H9 (cell line): Measurements from ENCODE around the gene ASGR2. TPM values are rescaled to one million over a fixed set of nuclear protein-coding genes. Genes with fewer than 3 reads are reported as not detected.

Experiments used
- DNase-seq: peaks from one replicate; pipeline ENCODE4 v3.0.0-alpha.2; 2017
- H2AFZ ChIP-seq: one replicate; pipeline ENCODE4 v1.6.1; 2013; ENCODE audit warnings: mild to moderate bottlenecking, low read length, control low read depth, moderate library complexity
- H2AK5ac ChIP-seq: 2 replicates; pipeline ENCODE4 v1.6.1; 2013; ENCODE audit warnings: low read length, control low read depth, mixed read lengths; ENCODE audit not compliant: insufficient read length
- H2BK120ac ChIP-seq: one replicate; pipeline ENCODE4 v1.6.1; 2013; ENCODE audit warnings: low read depth, mild to moderate bottlenecking, low read length, control low read depth, inconsistent platforms; ENCODE audit not compliant: poor library complexity, severe bottlenecking
- H2BK12ac ChIP-seq: 2 replicates; pipeline ENCODE4 v1.6.1; 2013; ENCODE audit warnings: low read length, control low read depth, mixed read lengths, low read depth; ENCODE audit not compliant: insufficient read length
- H2BK15ac ChIP-seq: 2 replicates; pipeline ENCODE4 v1.6.1; 2013; ENCODE audit warnings: low read depth, low read length, control low read depth
- H2BK20ac ChIP-seq: one replicate; pipeline ENCODE4 v1.6.1; 2013; ENCODE audit warnings: low read depth, mild to moderate bottlenecking, low read length, control low read depth, inconsistent platforms; ENCODE audit not compliant: poor library complexity, severe bottlenecking
- H2BK5ac ChIP-seq: 2 replicates; pipeline ENCODE4 v1.6.1; 2013; ENCODE audit warnings: low read length, control low read depth, mixed read lengths; ENCODE audit not compliant: insufficient read length
- H3K14ac ChIP-seq: 2 replicates; pipeline ENCODE4 v1.6.1; 2013; ENCODE audit warnings: low read length, control low read depth; ENCODE audit not compliant: insufficient read depth
- H3K18ac ChIP-seq: 2 replicates; pipeline ENCODE4 v1.6.1; 2013; ENCODE audit warnings: low read depth, mild to moderate bottlenecking, mixed read lengths, low read length, control low read depth; ENCODE audit not compliant: insufficient read length
- H3K23ac ChIP-seq: 2 replicates; pipeline ENCODE4 v1.6.1; 2013; ENCODE audit warnings: low read length, control low read depth, mixed read lengths, low read depth; ENCODE audit not compliant: insufficient read length
- H3K23me2 ChIP-seq: 2 replicates; pipeline ENCODE4 v1.6.1; 2013; ENCODE audit warnings: low read depth, mild to moderate bottlenecking, mixed read lengths, low read length, control low read depth; ENCODE audit not compliant: insufficient read length, poor library complexity, severe bottlenecking
- H3K27ac ChIP-seq: 2 replicates; pipeline ENCODE4 v1.5.1; 2013; ENCODE audit warnings: low read length, control low read depth, mixed read lengths, low read depth; ENCODE audit not compliant: insufficient read length
- H3K27me3 ChIP-seq: 2 replicates; pipeline ENCODE4 v1.6.1; 2013; ENCODE audit warnings: low read length, control low read depth, inconsistent platforms; ENCODE audit not compliant: insufficient read depth
- H3K4ac ChIP-seq: 2 replicates; pipeline ENCODE4 v1.6.1; 2013; ENCODE audit warnings: low read depth, mild to moderate bottlenecking, control low read depth, inconsistent platforms, low read length, moderate library complexity
- H3K4me1 ChIP-seq: 2 replicates; pipeline ENCODE4 v1.6.1; 2013; ENCODE audit warnings: low read length, control low read depth, inconsistent platforms; ENCODE audit not compliant: insufficient read depth
- H3K4me2 ChIP-seq: 2 replicates; pipeline ENCODE4 v1.6.1; 2013; ENCODE audit warnings: low read length, control low read depth, mixed read lengths; ENCODE audit not compliant: insufficient read length, insufficient read depth
- H3K56ac ChIP-seq: 2 replicates; pipeline ENCODE4 v1.6.1; 2013; ENCODE audit warnings: low read depth, mild to moderate bottlenecking, mixed read lengths, low read length, control low read depth; ENCODE audit not compliant: insufficient read length
- H3K79me1 ChIP-seq: 2 replicates; pipeline ENCODE4 v1.6.1; 2013; ENCODE audit warnings: low read depth, mild to moderate bottlenecking, moderate library complexity, low read length, control low read depth, inconsistent platforms; ENCODE audit not compliant: insufficient read depth, poor library complexity, severe bottlenecking
- H3K79me2 ChIP-seq: 2 replicates; pipeline ENCODE4 v1.6.1; 2013; ENCODE audit warnings: low read length, control low read depth, inconsistent platforms; ENCODE audit not compliant: insufficient read depth
- H3K9ac ChIP-seq: 2 replicates; pipeline ENCODE4 v1.6.1; 2013; ENCODE audit warnings: low read length, control low read depth, mixed read lengths; ENCODE audit not compliant: insufficient read length; ENCODE audit errors: extremely low read depth
- H3K9me3 ChIP-seq: one replicate; pipeline ENCODE4 v1.6.1; 2013; ENCODE audit warnings: low read depth, low read length, inconsistent platforms; ENCODE audit not compliant: control insufficient read depth
- H3T11ph ChIP-seq: one replicate; pipeline ENCODE4 v1.6.1; 2013; ENCODE audit warnings: mild to moderate bottlenecking, low read length, control low read depth, inconsistent platforms
- H4K20me1 ChIP-seq: one replicate; pipeline ENCODE4 v1.6.1; 2013; ENCODE audit not compliant: control insufficient read depth, insufficient read length, insufficient read depth
- H4K5ac ChIP-seq: 2 replicates; pipeline ENCODE4 v1.6.1; 2013; ENCODE audit warnings: low read depth, mild to moderate bottlenecking, mixed read lengths, low read length, control low read depth; ENCODE audit not compliant: insufficient read length
- H4K8ac ChIP-seq: replicated peaks from 2 replicates; pipeline ENCODE4 v1.6.1; 2013; ENCODE audit warnings: low read length, control low read depth, mixed read lengths, low read depth; ENCODE audit not compliant: insufficient read length
- H4K91ac ChIP-seq: 2 replicates; pipeline ENCODE4 v1.6.1; 2013; ENCODE audit warnings: low read depth, mild to moderate bottlenecking, moderate library complexity, mixed read lengths, low read length, control low read depth; ENCODE audit not compliant: insufficient read length
- H3K27ac Mint-ChIP-seq, 3 experiments: 2 replicates in 2 of 3; 3 replicates in 1 of 3; pipeline ENCODE4 v1.8.0; 2020 to 2021; ENCODE audit warnings: mixed read lengths in 3 of 3, mild to moderate bottlenecking in 1 of 3, moderate library complexity in 1 of 3
- H3K27me3 Mint-ChIP-seq: 2 replicates; pipeline ENCODE4 v1.8.0; 2021; ENCODE audit warnings: low read depth, mild to moderate bottlenecking, moderate library complexity, mixed read lengths
- H3K36me3 Mint-ChIP-seq, 3 experiments: 2 replicates in 2 of 3; 3 replicates in 1 of 3; pipeline ENCODE4 v1.8.0; 2020 to 2021; ENCODE audit warnings: low read depth in 3 of 3, mixed read lengths in 3 of 3; ENCODE audit not compliant: insufficient read depth in 1 of 3
- H3K4me1 Mint-ChIP-seq, 2 experiments: 2 replicates each; pipeline ENCODE4 v1.8.0; 2020; ENCODE audit warnings: mixed read lengths in 2 of 2
- H3K4me3 Mint-ChIP-seq, 2 experiments: 2 replicates in 1 of 2; 3 replicates in 1 of 2; pipeline ENCODE4 v1.8.0; 2020 to 2021; ENCODE audit warnings: mild to moderate bottlenecking in 2 of 2, mixed read lengths in 2 of 2, moderate library complexity in 1 of 2
- H3K9me3 Mint-ChIP-seq, 2 experiments: 2 replicates in 1 of 2; 3 replicates in 1 of 2; pipeline ENCODE4 v1.8.0; 2020; ENCODE audit warnings: mild to moderate bottlenecking in 2 of 2, mixed read lengths in 2 of 2, moderate library complexity in 1 of 2
- WGBS: extraction: QIAGEN DNeasy Blood & Tissue Kit; methylation state at CpG from one replicate; pipeline ENCODE4 v1.1.7; 2013; ENCODE audit warnings: missing lambda C conversion rate, low lambda C conversion rate, mixed read lengths; ENCODE audit not compliant: insufficient read length; ENCODE audit errors: extremely low coverage; 5-methylcytosine and 5-hydroxymethylcytosine counted together
- total RNA-seq: library from RNA; stranded (reverse); gene quantifications from 2 replicates; pipeline ENCODE4 v1.2.1, GENCODE V29; 2021
- TF ChIP-seq, protein P1 (sequence below): fragments of 200-600 bp; sonication (generic); conservative IDR thresholded peaks from 3 replicates; pipeline ENCODE4 v1.8.0; 2021; ENCODE audit warnings: antibody characterized with exemption, mild to moderate bottlenecking

Gene ASGR2
- total RNA-seq, 1 experiment from 2014 or later: not detected

DNA sequence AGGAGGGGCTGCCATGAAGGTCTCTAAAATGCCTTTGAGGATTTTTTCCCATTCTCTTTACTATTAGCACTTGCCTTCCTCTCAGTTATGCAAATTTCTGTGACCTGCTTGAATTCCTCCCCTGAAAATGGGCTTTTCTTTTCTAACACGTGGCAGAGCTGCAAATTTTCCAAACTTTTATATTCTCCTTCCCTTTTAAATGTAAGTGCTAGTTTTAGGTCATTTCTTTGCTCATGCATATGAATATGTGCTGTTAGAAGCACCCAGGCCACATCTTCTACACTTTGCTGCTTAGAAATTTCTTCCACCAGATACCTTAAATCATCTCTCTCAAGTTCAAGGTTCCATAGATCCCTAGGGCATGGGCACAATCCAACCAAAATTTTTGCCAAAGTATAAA lies 46.4 kb downstream of the ASGR2 start:
- H3K4me3 Mint-ChIP-seq: no peak overlapping the region
- H2BK120ac ChIP-seq: no peak overlapping the region
- H3K14ac ChIP-seq: no peak overlapping the region
- H3K9me3 ChIP-seq: no peaks in the 10 kb centered on the region
- no peak overlapping the region for H3K23ac ChIP-seq
- H3K79me1 ChIP-seq: no peaks in the 10 kb centered on the region
- H3K9ac ChIP-seq: no peak overlapping the region
- no peaks in the 10 kb centered on the region for H4K20me1 ChIP-seq
- H3K4ac ChIP-seq: no peak overlapping the region
- H4K91ac ChIP-seq: no peak overlapping the region
- no peaks in the 10 kb centered on the region for H3K27me3 ChIP-seq
- DNase-seq: no peak
- no peak overlapping the region for H2BK15ac ChIP-seq
- peaks cover 57% of the 10 kb centered on the region for H3K27me3 Mint-ChIP-seq
- no peaks in the 10 kb centered on the region for H3K23me2 ChIP-seq
- no peaks in the 10 kb centered on the region for H3K79me2 ChIP-seq
- no peak overlapping the region for H3K18ac ChIP-seq
- H4K5ac ChIP-seq: no peak overlapping the region
- peaks cover 4 to 10% (median 6%) of the 10 kb centered on the region in 3 experiments; a peak in 5 of 7 replicates for H3K36me3 Mint-ChIP-seq
- no peak overlapping the region for H4K8ac ChIP-seq
- H2BK5ac ChIP-seq: no peak overlapping the region
- WGBS: no CpG with 5 or more reads among the region's 1 CpG
- no peak overlapping the region for H3T11ph ChIP-seq
- no peak overlapping the region for H3K27ac ChIP-seq
- no peaks in the 10 kb centered on the region for H3K4me1 Mint-ChIP-seq
- H2AK5ac ChIP-seq: no peak overlapping the region
- H2AFZ ChIP-seq: no peak overlapping the region
- H2BK20ac ChIP-seq: no peak overlapping the region
- TF ChIP-seq, protein P1, sequence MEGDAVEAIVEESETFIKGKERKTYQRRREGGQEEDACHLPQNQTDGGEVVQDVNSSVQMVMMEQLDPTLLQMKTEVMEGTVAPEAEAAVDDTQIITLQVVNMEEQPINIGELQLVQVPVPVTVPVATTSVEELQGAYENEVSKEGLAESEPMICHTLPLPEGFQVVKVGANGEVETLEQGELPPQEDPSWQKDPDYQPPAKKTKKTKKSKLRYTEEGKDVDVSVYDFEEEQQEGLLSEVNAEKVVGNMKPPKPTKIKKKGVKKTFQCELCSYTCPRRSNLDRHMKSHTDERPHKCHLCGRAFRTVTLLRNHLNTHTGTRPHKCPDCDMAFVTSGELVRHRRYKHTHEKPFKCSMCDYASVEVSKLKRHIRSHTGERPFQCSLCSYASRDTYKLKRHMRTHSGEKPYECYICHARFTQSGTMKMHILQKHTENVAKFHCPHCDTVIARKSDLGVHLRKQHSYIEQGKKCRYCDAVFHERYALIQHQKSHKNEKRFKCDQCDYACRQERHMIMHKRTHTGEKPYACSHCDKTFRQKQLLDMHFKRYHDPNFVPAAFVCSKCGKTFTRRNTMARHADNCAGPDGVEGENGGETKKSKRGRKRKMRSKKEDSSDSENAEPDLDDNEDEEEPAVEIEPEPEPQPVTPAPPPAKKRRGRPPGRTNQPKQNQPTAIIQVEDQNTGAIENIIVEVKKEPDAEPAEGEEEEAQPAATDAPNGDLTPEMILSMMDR: no peak
- H3K4me2 ChIP-seq: no peak overlapping the region
- H2BK12ac ChIP-seq: no peak overlapping the region
- H3K9me3 Mint-ChIP-seq: peaks cover 28 to 30% of the 10 kb centered on the region in 2 experiments
- no peaks in the 10 kb centered on the region for H3K4me1 ChIP-seq
- H3K56ac ChIP-seq: no peak overlapping the region
- H3K27ac Mint-ChIP-seq: no peak overlapping the region
